GM21423 (cell line): ENCODE measurements around the gene SMIM26.
"Not testable (repeated sequence)": the region's sequence is repeated elsewhere in the genome, so short reads cannot be mapped to it uniquely, and the experiment has no call there.

Experiments used
- ATAC-seq: cut with Tn5 transposase; IDR thresholded peaks from one replicate; pipeline ENCODE4 v1.9.1; 2021; ENCODE audit warnings: mild to moderate bottlenecking, moderate library complexity; ENCODE audit not compliant: unreplicated experiment

The SMIM26 gene, protein sequence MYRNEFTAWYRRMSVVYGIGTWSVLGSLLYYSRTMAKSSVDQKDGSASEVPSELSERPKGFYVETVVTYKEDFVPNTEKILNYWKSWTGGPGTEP

DNA sequence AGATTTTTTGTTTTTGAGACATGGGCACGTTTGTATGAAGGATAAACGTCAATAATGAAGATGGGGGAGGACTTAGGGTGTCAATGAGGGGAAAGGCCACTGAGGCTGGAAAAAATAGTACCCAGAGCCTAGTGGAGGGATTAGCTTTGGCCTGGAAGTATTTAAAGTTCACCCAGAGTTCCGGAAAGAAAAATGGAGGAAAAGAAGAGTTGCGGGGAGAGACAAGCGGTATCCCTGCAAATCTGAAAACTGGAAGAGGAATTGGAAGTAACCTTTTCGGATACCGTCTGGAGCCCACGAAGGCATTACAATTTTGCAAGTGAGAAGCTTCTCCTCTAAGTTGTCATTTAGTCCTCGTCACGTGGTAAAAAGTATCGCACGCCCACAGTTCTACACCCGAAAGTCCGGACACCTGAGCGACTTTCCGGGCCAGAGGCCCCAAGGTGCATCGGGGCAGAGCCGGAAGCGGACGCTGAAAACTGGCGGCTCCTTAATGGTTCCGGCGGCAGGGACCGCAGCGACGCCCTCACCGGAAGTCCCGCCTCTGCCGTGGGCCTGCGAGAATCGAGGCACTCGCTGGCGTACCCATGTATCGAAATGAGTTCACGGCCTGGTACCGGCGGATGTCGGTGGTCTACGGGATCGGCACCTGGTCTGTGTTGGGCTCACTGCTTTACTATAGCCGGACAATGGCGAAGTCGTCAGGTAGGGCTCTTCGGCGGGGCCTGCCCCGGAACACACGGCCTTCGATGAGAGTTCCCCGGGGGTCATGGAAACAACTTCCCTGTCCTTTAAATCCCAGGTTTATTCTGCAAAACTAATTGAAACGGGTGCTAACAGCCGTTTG, at the start of gene SMIM26:
SMIM26 (plus strand) TSS at position 541 of the 847 bp plus-strand sequence; CDS start at position 588, 47 bp downstream.
- ATAC-seq: peak; percentile 99

- not testable (repeated sequence) for ATAC-seq
These were observed 45.2 kb upstream of the SMIM26 start for GRCh38 chr20:18522066-18522465.

DNA sequence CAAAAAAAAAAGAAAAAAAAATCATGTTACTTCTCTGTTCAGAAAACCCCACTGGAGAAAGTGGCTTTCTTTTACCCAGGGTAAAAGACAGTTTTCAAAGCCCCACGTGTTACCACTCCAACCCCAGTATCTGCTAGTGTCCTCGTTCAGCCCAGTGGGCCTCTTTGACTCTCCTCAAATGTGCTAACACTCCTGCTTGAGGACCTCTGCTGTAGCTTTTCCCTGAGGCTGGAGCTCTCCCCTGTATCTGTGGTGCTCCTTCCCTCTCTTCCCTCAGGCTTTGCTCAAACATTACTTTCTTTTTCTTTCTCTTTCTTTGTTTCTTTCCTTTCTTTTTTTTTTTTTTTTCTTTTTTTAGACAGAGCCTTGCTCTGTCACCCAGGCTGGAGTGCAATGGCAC, 44.2 kb upstream of the SMIM26 start:
- ATAC-seq: no peak

GRCh38 chr20:18524646-18525045, 42.6 kb upstream of the SMIM26 start:
- no peak for ATAC-seq

GRCh38 chr20:18526761-18527160, 40.5 kb upstream of the SMIM26 start:
- ATAC-seq: not testable (repeated sequence)

DNA sequence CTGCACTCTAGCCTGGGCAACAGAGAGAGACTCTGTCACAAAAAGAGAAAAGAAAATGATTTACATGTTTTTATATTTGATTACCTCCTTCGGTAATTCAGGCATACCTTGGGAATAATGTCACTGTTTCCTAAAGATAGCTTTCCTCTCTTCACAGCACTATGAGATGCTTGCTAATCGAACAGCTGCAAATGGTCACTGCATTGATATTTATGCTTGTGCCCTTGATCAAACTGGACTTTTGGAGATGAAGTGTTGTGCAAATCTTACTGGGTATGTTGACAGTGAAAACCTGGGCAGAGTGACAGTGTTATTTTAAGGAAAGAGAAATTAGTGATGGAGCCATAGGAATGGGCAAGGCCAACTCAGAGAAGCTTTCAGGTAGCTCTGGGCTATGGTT, 39.9 kb upstream of the SMIM26 start:
- no peak for ATAC-seq

DNA sequence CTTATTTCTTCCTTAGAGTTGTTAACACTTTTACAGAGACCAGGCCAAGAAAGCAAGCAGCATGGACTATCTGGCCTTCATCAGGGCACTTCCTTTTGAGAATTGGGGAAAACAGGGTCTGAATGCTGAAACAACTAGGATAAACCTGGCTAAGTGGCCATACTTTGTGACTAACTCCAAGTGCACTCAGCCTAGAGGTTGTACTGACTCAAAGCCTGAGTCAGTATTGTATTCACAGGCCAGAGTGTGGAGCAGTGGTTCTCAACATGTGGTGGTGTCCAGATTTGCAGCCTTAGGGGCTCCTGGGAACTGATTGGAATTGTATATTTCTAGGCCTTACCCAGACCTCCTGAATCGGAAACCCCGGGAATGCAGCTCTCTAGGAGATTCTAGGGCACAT, 39.4 kb upstream of the SMIM26 start:
- ATAC-seq: no peak

GRCh38 chr20:18529041-18529440, 38.2 kb upstream of the SMIM26 start:
- no peak for ATAC-seq

- ATAC-seq: no peak
These were observed 34.6 kb upstream of the SMIM26 start for GRCh38 chr20:18532626-18533025.

- no peak for ATAC-seq
These were observed 33.7 kb upstream of the SMIM26 start for GRCh38 chr20:18533491-18533890.

DNA sequence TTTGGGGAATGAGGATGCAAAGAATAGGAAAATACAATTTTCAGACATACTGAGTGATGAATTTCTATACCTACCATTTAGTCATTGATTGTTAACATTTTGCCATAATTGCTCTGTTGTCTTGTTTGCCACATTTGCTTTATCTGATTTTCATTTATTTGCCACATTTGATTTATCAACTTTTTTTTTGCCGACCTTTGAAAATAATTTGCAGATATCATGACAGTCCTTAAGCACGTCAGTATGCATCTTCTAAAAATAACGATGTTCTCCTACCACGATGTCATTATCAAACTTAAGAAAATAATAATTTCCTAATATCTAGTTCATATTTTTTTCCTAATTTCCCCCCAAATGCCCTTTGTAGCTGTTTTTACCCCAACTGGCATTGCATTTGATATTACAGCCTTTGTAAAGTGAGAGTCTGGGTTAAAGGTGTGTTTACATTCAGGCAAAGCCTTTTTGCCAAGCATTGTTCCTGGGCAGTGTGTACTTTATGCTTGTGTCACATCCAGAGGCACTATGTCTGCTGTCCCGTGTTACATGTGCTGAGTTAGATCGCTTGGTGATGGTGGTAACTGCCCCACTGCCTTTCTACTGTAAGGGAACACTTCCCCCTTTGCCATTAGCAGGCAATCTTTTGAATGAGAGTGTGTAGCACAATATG, 33.1 kb upstream of the SMIM26 start:
- ATAC-seq: no peak

- no peak for ATAC-seq
These were observed 29.6 kb upstream of the SMIM26 start for GRCh38 chr20:18537651-18538050.

DNA sequence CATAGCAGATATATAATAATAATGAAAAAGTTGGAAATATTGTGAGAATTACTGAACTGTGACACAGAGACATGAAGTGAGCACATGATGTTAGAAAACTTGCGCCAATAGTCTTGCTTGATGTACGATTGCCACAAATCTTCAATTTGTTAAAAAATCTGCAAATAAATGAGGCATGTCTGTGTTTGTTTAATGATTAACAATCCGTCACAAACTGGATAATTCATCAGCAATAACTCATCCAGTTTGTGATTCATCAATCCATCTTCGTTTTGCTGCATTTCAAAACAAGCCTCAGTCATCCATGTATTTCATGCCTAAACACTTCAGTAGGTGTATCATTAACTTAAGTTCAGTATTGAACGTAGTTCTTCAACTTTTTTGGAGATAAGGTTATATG, 25.5 kb upstream of the SMIM26 start:
- no peak for ATAC-seq

- ATAC-seq: no peak
These were observed 24.0 kb upstream of the SMIM26 start for GRCh38 chr20:18543216-18543615.

- ATAC-seq: no peak
These were observed 23.3 kb upstream of the SMIM26 start for GRCh38 chr20:18543932-18544331.

DNA sequence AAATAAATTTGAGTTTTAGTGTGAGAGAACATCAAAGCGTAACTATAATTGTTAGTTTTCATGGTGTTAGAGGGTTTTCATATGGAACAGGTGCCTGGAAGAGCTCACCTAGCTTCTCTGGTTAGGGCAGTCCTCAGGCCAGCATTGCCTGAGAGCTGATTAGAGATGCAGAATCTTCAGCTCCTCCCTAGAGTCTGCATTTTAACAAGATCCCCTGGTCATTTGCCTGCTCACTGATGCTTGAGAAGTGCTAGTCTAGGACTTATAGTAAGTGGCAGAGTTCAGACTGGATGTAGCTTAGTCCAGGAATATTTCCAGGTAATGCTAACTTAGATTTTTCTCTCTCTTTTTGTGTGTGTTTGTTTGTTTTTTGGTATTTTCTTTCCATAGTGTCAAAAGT, 21.7 kb upstream of the SMIM26 start:
- ATAC-seq: no peak

GRCh38 chr20:18548465-18548864, 18.8 kb upstream of the SMIM26 start:
- no peak for ATAC-seq

DNA sequence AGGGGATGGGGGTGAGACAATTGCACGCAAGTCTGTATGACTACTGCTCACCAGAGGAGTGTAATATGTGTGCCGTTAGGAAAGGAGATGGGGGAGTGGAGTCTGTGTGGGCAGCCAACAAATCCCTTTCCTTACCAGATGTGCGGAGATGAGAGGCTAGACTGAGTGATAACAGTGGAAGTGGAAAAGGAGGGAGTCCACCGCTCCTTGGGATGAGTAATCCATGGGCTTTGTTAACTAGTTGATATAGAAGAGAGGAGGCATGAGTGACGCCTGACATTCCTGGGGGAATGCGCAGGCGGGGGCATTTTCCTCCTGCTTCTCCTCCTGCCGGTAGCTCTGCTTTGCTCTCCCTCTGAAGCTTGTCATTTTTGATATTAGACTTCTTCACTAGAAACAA, 13.5 kb upstream of the SMIM26 start:
- no peak for ATAC-seq

- ATAC-seq: peak; percentile 10
These were observed 483 bp downstream of the SMIM26 start for GRCh38 chr20:18567739-18568091.

DNA sequence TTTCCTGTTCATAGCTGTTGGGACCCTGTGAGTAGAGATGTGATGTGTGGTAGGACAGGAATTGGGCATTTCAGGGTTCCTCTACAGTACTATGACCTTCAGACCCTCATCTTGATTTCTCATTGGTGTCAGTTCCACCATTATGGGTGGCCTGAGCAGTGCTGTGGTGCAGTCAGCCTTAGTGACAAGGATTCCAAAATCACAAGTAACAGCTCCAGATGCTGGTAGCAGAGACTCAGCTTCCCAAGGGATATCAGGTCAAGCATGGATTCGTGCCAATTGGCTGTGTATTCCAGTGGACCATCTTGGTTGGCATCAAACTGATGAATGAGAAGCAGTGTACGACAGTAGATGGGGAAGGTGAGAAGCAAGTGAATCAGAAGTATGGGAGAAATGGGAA, 3.8 kb downstream of the SMIM26 start:
- no peak for ATAC-seq

DNA sequence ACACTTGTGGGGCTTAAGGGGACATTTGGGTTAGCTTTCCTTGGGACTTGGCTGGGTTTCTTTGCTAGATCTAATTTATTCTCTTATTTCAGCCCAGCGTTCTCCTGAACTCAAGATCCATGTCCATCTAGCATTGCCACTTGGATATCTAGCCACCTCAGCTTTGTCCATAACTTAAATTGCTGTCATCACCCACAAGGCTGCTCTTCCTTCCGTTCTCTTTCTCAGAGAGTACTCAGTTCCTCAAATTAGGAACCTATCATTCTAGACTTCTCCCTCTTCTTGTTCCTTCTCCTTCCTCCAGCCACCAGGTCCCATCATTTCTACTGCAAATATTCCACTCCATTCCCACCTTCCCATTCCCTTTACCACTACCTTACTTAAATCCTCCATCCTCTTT, 4.3 kb downstream of the SMIM26 start:
- no peak for ATAC-seq

DNA sequence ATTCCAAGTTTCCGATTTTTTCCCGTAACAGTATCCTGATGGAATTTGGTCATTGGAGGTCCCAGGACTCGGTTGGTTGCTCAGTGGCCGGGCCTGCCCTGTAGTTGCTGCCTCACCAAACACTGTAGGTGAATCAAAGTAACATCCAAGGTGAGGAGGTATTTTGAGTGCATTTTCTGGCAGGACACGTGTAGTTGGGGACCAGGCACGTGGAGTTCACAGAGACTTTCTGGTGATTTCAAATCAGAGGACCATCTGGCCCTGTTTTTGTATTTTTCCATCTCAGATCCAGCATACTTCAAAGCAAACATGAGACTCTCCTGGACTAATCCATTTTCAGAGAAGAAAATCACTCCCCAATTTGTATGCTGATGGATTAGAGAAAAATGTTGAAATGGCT, 10.7 kb downstream of the SMIM26 start:
- ATAC-seq: no peak
